Spleen (tissue), 11 donors: ENCODE measurements around the gene U2AF1L4. TPM values are rescaled to one million over a fixed set of nuclear protein-coding genes. Genes with fewer than 3 reads are reported as not detected.
A peak's percentile ranks its signal among the peaks of the same experiment; 100 is the strongest.

Experiments
- DNase-seq: peaks from one replicate; pipeline ENCODE4 v3.0.0-alpha.2; 2020
- H3K27ac ChIP-seq, 8 donors: fragments of 200-600 bp; sonication (generic) in 7 of 8; 1 replicate in 4 of 8; 2 replicates in 4 of 8; pipeline versions ENCODE4 v1.5.0 to v1.8.0; 2016 to 2021; ENCODE audit warnings: inconsistent platforms in 4 of 8, mild to moderate bottlenecking in 4 of 8, moderate library complexity in 1 of 8
- H3K27me3 ChIP-seq, 7 donors: fragments of 200-600 bp; sonication (generic) in 6 of 7; replicated peaks in 1 of 7; 1 replicate in 4 of 7; 2 replicates in 3 of 7; pipeline versions ENCODE4 v1.5.0 to v1.8.0; 2016 to 2021; ENCODE audit warnings: inconsistent platforms in 3 of 7, mild to moderate bottlenecking in 1 of 7
- H3K36me3 ChIP-seq, 6 donors: fragments of 200-600 bp; sonication (generic) in 5 of 6; 1 replicate in 4 of 6; 2 replicates in 2 of 6; pipeline versions ENCODE4 v1.5.0 to v1.8.0; 2016 to 2021; ENCODE audit warnings: inconsistent platforms in 2 of 6
- H3K4me1 ChIP-seq, 6 donors: fragments of 200-600 bp; sonication (generic) in 5 of 6; 1 replicate in 3 of 6; 2 replicates in 3 of 6; pipeline versions ENCODE4 v1.5.0 to v1.8.0; 2016 to 2021; ENCODE audit warnings: inconsistent platforms in 3 of 6
- H3K4me3 ChIP-seq, 8 donors: fragments of 200-600 bp; sonication (generic) in 7 of 8; 1 replicate in 4 of 8; 2 replicates in 4 of 8; pipeline versions ENCODE4 v1.5.0 to v1.8.0; 2016 to 2021; ENCODE audit warnings: inconsistent platforms in 4 of 8, mild to moderate bottlenecking in 4 of 8, moderate library complexity in 2 of 8
- H3K9me3 ChIP-seq, 8 donors: fragments of 200-600 bp; sonication (generic) in 7 of 8; 1 replicate in 4 of 8; 2 replicates in 4 of 8; pipeline versions ENCODE4 v1.5.0 to v1.8.0; 2016 to 2021; ENCODE audit warnings: inconsistent platforms in 4 of 8
- CTCF ChIP-seq, 11 experiments: fragments of 200-600 bp in 7 of 11; fragments of 450-650 bp in 4 of 11; sonication (generic) in 4 of 11; IDR thresholded peaks in 8 of 11; conservative IDR thresholded peaks in 3 of 11; 1 replicate in 7 of 11; 2 replicates in 4 of 11; pipeline versions ENCODE4 v1.4.0 to v1.8.0; 2016 to 2021; ENCODE audit warnings: antibody characterized with exemption in 11 of 11, inconsistent platforms in 4 of 11, mild to moderate bottlenecking in 1 of 11
- POLR2A ChIP-seq, 3 donors: fragments of 450-650 bp; IDR thresholded peaks; one replicate each; pipeline ENCODE4 v1.5.1; 2017; ENCODE audit warnings: antibody characterized with exemption in 3 of 3, mild to moderate bottlenecking in 1 of 3
- POLR2AphosphoS5 ChIP-seq, 3 donors: sonication (generic); formaldehyde crosslinking; IDR thresholded peaks; one replicate each; pipeline ENCODE4 v1.5.1; 2017; ENCODE audit warnings: antibody characterized with exemption in 3 of 3
- WGBS, 5 donors: extraction: QIAGEN DNeasy Blood & Tissue Kit in 3 of 5; methylation state at CpG; one replicate each; pipeline versions ENCODE4 v1.1.5 to v1.1.7; 2013 to 2018; 5-methylcytosine and 5-hydroxymethylcytosine counted together
- intact Hi-C: fragments of 100-400 bp; cut with DNase I; formaldehyde crosslinking; loops from one replicate; pipeline ENCODE4 v1.15.0; 2023; ENCODE audit warnings: low total_unique reads
- polyA plus RNA-seq, 3 donors: library from polyadenylated mRNA; stranded (reverse); fragments of 200-250 nt; gene quantifications; one replicate each; pipeline ENCODE4 v1.2.1, GENCODE V29; 2013
- total RNA-seq, 7 donors: library from RNA; depleted of rRNA in 3 of 7; stranded (reverse); fragments of >200 nt in 3 of 7; fragmentation: NEBNext Ultra II Directional in 4 of 7; extraction: Animal tissue kit (Norgen Biotek cat#: 25700) in 4 of 7; gene quantifications; one replicate each; pipeline versions ENCODE4 v1.1.0 to v1.2.1, GENCODE V29; 2016 to 2021
- donor health status: healthy with polysubstance abuse.
- donor health status: DM: no; HTN: no; CAD: no; lungs with moderate emphysema.
- donor health status: DM: no; HTN: no; CAD: no.
- donor health status: Bipolar disorder and iron deficiency.
- donor health status: healthy.
- donor health status: DM: no; HTN: no; CAD: no.
- donor health status: DM: yes; HTN: yes; CAD: no.

The U2AF1L4 gene
- total and polyA plus RNA-seq, 10 donors: 27.2 to 96.5 (median 29.9) TPM

- no peak for DNase-seq
- peak overlapping the region in 5 of 8 donors; percentile 22 to 97 (median 80) for H3K27ac ChIP-seq
- H3K27me3 ChIP-seq: no peaks in the 10 kb centered on the region
- peaks cover 22 to 79% (median 63%) of the 10 kb centered on the region in 6 donors for H3K4me1 ChIP-seq
- H3K9me3 ChIP-seq: no peaks in the 10 kb centered on the region
- peak overlapping the region in 3 of 8 donors; percentile 21 to 87 (median 31) for H3K4me3 ChIP-seq
- no peaks in the 10 kb centered on the region for H3K36me3 ChIP-seq
- WGBS, 5 donors: 65 to 87% (median 74%) methylated on average over 12 of the region's 12 CpGs
- intact Hi-C loops: loop anchor here (10.0 kb wide), 1 partner anchor 159 kb away; no protein-coding TSS in a partner anchor
- no peak for TF ChIP-seq POLR2A (IDR thresholded peaks at IDR 0.05)
- TF ChIP-seq POLR2AphosphoS5 (IDR thresholded peaks at IDR 0.05): no peak
- no peak for TF ChIP-seq CTCF (IDR thresholded peaks at IDR 0.05 in 8 of 11, conservative IDR thresholded peaks at IDR 0.05 in 3 of 11)
Observed at GRCh38 chr19:35713904-35714495, 31.2 kb downstream of the U2AF1L4 start.

GRCh38 chr19:35713506-35713850 lies 31.7 kb downstream of the U2AF1L4 start:
- Histone ChIP-seq H3K27ac (peak overlapping the region in 6 of 8 donors; percentile 21 to 97 (median 72)), H3K4me3 (peak overlapping the region in 3 of 8 donors; percentile 21 to 87 (median 31)), H3K36me3 (no peaks in the 10 kb centered on the region), H3K4me1 (peaks cover 17 to 74% (median 58%) of the 10 kb centered on the region in 6 donors), H3K27me3 (no peaks in the 10 kb centered on the region), H3K9me3 (no peaks in the 10 kb centered on the region)
- TF ChIP-seq POLR2A (IDR thresholded peaks at IDR 0.05): no peak
- peak in 1 of 3 donors; percentile 0 for TF ChIP-seq POLR2AphosphoS5 (IDR thresholded peaks at IDR 0.05)
- intact Hi-C loops: loop anchor here (10.0 kb wide), 1 partner anchor 159 kb away; no protein-coding TSS in a partner anchor
- 50 to 68% (median 62%) methylated on average over 2 of the region's 2 CpGs for WGBS, 5 donors
- no peak for DNase-seq

- H3K27me3 ChIP-seq: no peaks in the 10 kb centered on the region
- intact Hi-C loops: loop anchor here (10.0 kb wide), 1 partner anchor 158 kb away; no protein-coding TSS in a partner anchor
- H3K4me3 ChIP-seq: peak overlapping the region in 3 of 8 donors; percentile 21 to 87 (median 31)
- WGBS, 5 donors: 52 to 69% (median 65%) methylated on average over 10 to 11 of the region's 11 CpGs
- H3K36me3 ChIP-seq: no peaks in the 10 kb centered on the region
- TF ChIP-seq POLR2A (IDR thresholded peaks at IDR 0.05) (no peak), POLR2AphosphoS5 (IDR thresholded peaks at IDR 0.05) (peak in 1 of 3 donors; percentile 54)
- H3K27ac ChIP-seq: peak overlapping the region in 6 of 8 donors; percentile 21 to 97 (median 72)
- DNase-seq: no peak
- H3K9me3 ChIP-seq: no peaks in the 10 kb centered on the region
- H3K4me1 ChIP-seq: peaks cover 17 to 72% (median 56%) of the 10 kb centered on the region in 6 donors
Observed at GRCh38 chr19:35712567-35713505, 32.4 kb downstream of the U2AF1L4 start.

GRCh38 chr19:35710784-35711723 lies 34.2 kb downstream of the U2AF1L4 start:
- intact Hi-C loops: loop anchor here (10.0 kb wide), 1 partner anchor 156 kb away; no protein-coding TSS in a partner anchor
- no peak for DNase-seq
- 45 to 67% (median 64%) methylated on average over 13 of the region's 13 CpGs for WGBS, 5 donors
- peak overlapping the region in 5 of 8 donors; percentile 7 to 97 (median 80) for H3K27ac ChIP-seq
- H3K36me3 ChIP-seq: no peaks in the 10 kb centered on the region
- H3K27me3 ChIP-seq: no peaks in the 10 kb centered on the region
- H3K4me1 ChIP-seq: peaks cover 13 to 61% (median 51%) of the 10 kb centered on the region in 6 donors
- TF ChIP-seq POLR2AphosphoS5 (IDR thresholded peaks at IDR 0.05) (no peak), CTCF (IDR thresholded peaks at IDR 0.05 in 8 of 11, conservative IDR thresholded peaks at IDR 0.05 in 3 of 11) (no peak), POLR2A (IDR thresholded peaks at IDR 0.05) (no peak)
- no peaks in the 10 kb centered on the region for H3K9me3 ChIP-seq
- peak overlapping the region in 1 of 8 donors; percentile 17 for H3K4me3 ChIP-seq
